Putamen (tissue), 1 donor: ENCODE results near the gene PAPPA2.

Experiments used
- DNase-seq: peaks from one replicate; pipeline ENCODE4 v3.0.0-alpha.2; 2016; ENCODE audit warnings: low spot score

Gene PAPPA2

GRCh38 chr1:176803596-176803995 is 340.6 kb downstream of the PAPPA2 start:
- no peak for DNase-seq

GRCh38 chr1:176809292-176809691 is 346.3 kb downstream of the PAPPA2 start:
- no peak for DNase-seq

GRCh38 chr1:176811511-176812288 is 348.7 kb downstream of the PAPPA2 start:
- DNase-seq: no peak

GRCh38 chr1:176815621-176816020 is 352.6 kb downstream of the PAPPA2 start:
- DNase-seq: no peak

- DNase-seq: no peak
Measured at GRCh38 chr1:176816232-176816631, 353.3 kb downstream of the PAPPA2 start.

- no peak for DNase-seq
Measured at GRCh38 chr1:176820391-176821031, 357.5 kb downstream of the PAPPA2 start.

GRCh38 chr1:176826265-176826664 is 363.3 kb downstream of the PAPPA2 start:
- no peak for DNase-seq

- no peak for DNase-seq
Measured at GRCh38 chr1:176829261-176829660, 366.3 kb downstream of the PAPPA2 start.

GRCh38 chr1:176831150-176831549 is 368.2 kb downstream of the PAPPA2 start:
- DNase-seq: no peak

GRCh38 chr1:176837708-176838107 is 374.7 kb downstream of the PAPPA2 start:
- DNase-seq: no peak

- DNase-seq: no peak
Measured at GRCh38 chr1:176838276-176838995, 375.5 kb downstream of the PAPPA2 start.

- no peak for DNase-seq
Measured at GRCh38 chr1:176839216-176839615, 376.2 kb downstream of the PAPPA2 start.

GRCh38 chr1:176841238-176841637 is 378.3 kb downstream of the PAPPA2 start:
- DNase-seq: no peak

GRCh38 chr1:176843352-176844297 is 380.6 kb downstream of the PAPPA2 start:
- peak; percentile 19 for DNase-seq

GRCh38 chr1:176847052-176847451 is 384.1 kb downstream of the PAPPA2 start:
- DNase-seq: no peak

GRCh38 chr1:176849281-176849680 is 386.3 kb downstream of the PAPPA2 start:
- DNase-seq: no peak

- DNase-seq: no peak
Measured at GRCh38 chr1:176850871-176851270, 387.9 kb downstream of the PAPPA2 start.

GRCh38 chr1:176852124-176852523 is 389.1 kb downstream of the PAPPA2 start:
- no peak for DNase-seq

GRCh38 chr1:176853503-176853902 is 390.5 kb downstream of the PAPPA2 start:
- DNase-seq: no peak

GRCh38 chr1:176854121-176854520 is 391.1 kb downstream of the PAPPA2 start:
- DNase-seq: no peak
